ENCODE results near the gene CDCA3.

The CDCA3 gene

GRCh38 chr12:6817662-6818157 lies 33.4 kb downstream of the CDCA3 start:
- H3K4me1 ChIP-seq (ENCODE audit: control insufficient read depth, insufficient read depth, low read length, poor library complexity, severe bottlenecking): peaks cover 35% of the 10 kb centered on the region
- 87 to 92% methylated on average over 18 to 20 of the region's 20 CpGs for WGBS, 2 experiments (ENCODE audit: insufficient coverage in 2 of 2)
- no peaks in the 10 kb centered on the region for H3K36me3 ChIP-seq (ENCODE audit: control insufficient read depth, insufficient read depth, low read length)
- no peaks in the 10 kb centered on the region for H3K9me3 ChIP-seq (ENCODE audit: control insufficient read depth, low read length)
- H3K4me3 ChIP-seq (ENCODE audit: extremely low read depth, insufficient read depth, low read length, poor library complexity, severe bottlenecking): no peak overlapping the region
- no peak overlapping the region for H3K27ac ChIP-seq (ENCODE audit: low read depth, low read length, severe bottlenecking)

- no peak overlapping the region for H3K27ac ChIP-seq (ENCODE audit: low read depth, low read length, severe bottlenecking)
- H3K4me1 ChIP-seq (ENCODE audit: control insufficient read depth, insufficient read depth, low read length, poor library complexity, severe bottlenecking): peaks cover 31% of the 10 kb centered on the region
- H3K9me3 ChIP-seq (ENCODE audit: control insufficient read depth, low read length): no peaks in the 10 kb centered on the region
- no peaks in the 10 kb centered on the region for H3K36me3 ChIP-seq (ENCODE audit: control insufficient read depth, insufficient read depth, low read length)
- WGBS, 2 experiments (ENCODE audit: insufficient coverage in 2 of 2): 95 to 100% methylated on average over 6 to 8 of the region's 8 CpGs
- no peak overlapping the region for H3K4me3 ChIP-seq (ENCODE audit: extremely low read depth, insufficient read depth, low read length, poor library complexity, severe bottlenecking)
Measured at GRCh38 chr12:6817098-6817497, 34.0 kb downstream of the CDCA3 start.

GRCh38 chr12:6816598-6816997 lies 34.5 kb downstream of the CDCA3 start:
- Histone ChIP-seq H3K36me3 (ENCODE audit: control insufficient read depth, insufficient read depth, low read length) (no peaks in the 10 kb centered on the region), H3K4me3 (ENCODE audit: extremely low read depth, insufficient read depth, low read length, poor library complexity, severe bottlenecking) (no peak overlapping the region), H3K27ac (ENCODE audit: low read depth, low read length, severe bottlenecking) (no peak overlapping the region), H3K9me3 (ENCODE audit: control insufficient read depth, low read length) (no peaks in the 10 kb centered on the region), H3K4me1 (ENCODE audit: control insufficient read depth, insufficient read depth, low read length, poor library complexity, severe bottlenecking) (peaks cover 29% of the 10 kb centered on the region)
- WGBS, 2 experiments (ENCODE audit: insufficient coverage in 2 of 2): 64 to 100% methylated on average over 2 of the region's 3 CpGs

- no peak overlapping the region for H3K27ac ChIP-seq (ENCODE audit: low read depth, low read length, severe bottlenecking)
- no peaks in the 10 kb centered on the region for H3K36me3 ChIP-seq (ENCODE audit: control insufficient read depth, insufficient read depth, low read length)
- peaks cover 7% of the 10 kb centered on the region for H3K4me1 ChIP-seq (ENCODE audit: control insufficient read depth, insufficient read depth, low read length, poor library complexity, severe bottlenecking)
- H3K9me3 ChIP-seq (ENCODE audit: control insufficient read depth, low read length): no peaks in the 10 kb centered on the region
- H3K4me3 ChIP-seq (ENCODE audit: extremely low read depth, insufficient read depth, low read length, poor library complexity, severe bottlenecking): no peak overlapping the region
- WGBS, 2 experiments (ENCODE audit: insufficient coverage in 2 of 2): no CpG with 5 or more reads among the region's 4 CpGs
Measured at GRCh38 chr12:6813363-6813762, 37.7 kb downstream of the CDCA3 start.

- Histone ChIP-seq H3K4me3 (ENCODE audit: extremely low read depth, insufficient read depth, low read length, poor library complexity, severe bottlenecking) (no peak overlapping the region), H3K4me1 (ENCODE audit: control insufficient read depth, insufficient read depth, low read length, poor library complexity, severe bottlenecking) (peaks cover 3% of the 10 kb centered on the region), H3K9me3 (ENCODE audit: control insufficient read depth, low read length) (no peaks in the 10 kb centered on the region), H3K36me3 (ENCODE audit: control insufficient read depth, insufficient read depth, low read length) (no peaks in the 10 kb centered on the region), H3K27ac (ENCODE audit: low read depth, low read length, severe bottlenecking) (peak overlapping the region; percentile 16)
- WGBS, 2 experiments (ENCODE audit: insufficient coverage in 2 of 2): 57 to 86% methylated on average over 1 of the region's 1 CpG
Measured at GRCh38 chr12:6810758-6811157, 40.3 kb downstream of the CDCA3 start.

GRCh38 chr12:6809056-6809455 lies 42.0 kb downstream of the CDCA3 start:
- WGBS, 2 experiments (ENCODE audit: insufficient coverage in 2 of 2): 70 to 76% methylated on average over 8 of the region's 10 CpGs
- no peak overlapping the region for H3K4me3 ChIP-seq (ENCODE audit: extremely low read depth, insufficient read depth, low read length, poor library complexity, severe bottlenecking)
- H3K9me3 ChIP-seq (ENCODE audit: control insufficient read depth, low read length): no peaks in the 10 kb centered on the region
- H3K36me3 ChIP-seq (ENCODE audit: control insufficient read depth, insufficient read depth, low read length): no peaks in the 10 kb centered on the region
- H3K4me1 ChIP-seq (ENCODE audit: control insufficient read depth, insufficient read depth, low read length, poor library complexity, severe bottlenecking): peaks cover 3% of the 10 kb centered on the region
- H3K27ac ChIP-seq (ENCODE audit: low read depth, low read length, severe bottlenecking): no peak overlapping the region

- no peak overlapping the region for H3K27ac ChIP-seq (ENCODE audit: low read depth, low read length, severe bottlenecking)
- no peaks in the 10 kb centered on the region for H3K9me3 ChIP-seq (ENCODE audit: control insufficient read depth, low read length)
- H3K4me3 ChIP-seq (ENCODE audit: extremely low read depth, insufficient read depth, low read length, poor library complexity, severe bottlenecking): no peak overlapping the region
- WGBS, 2 experiments (ENCODE audit: insufficient coverage in 2 of 2): no CpG with 5 or more reads among the region's 1 CpG
- no peaks in the 10 kb centered on the region for H3K36me3 ChIP-seq (ENCODE audit: control insufficient read depth, insufficient read depth, low read length)
- H3K4me1 ChIP-seq (ENCODE audit: control insufficient read depth, insufficient read depth, low read length, poor library complexity, severe bottlenecking): peaks cover 3% of the 10 kb centered on the region
Measured at GRCh38 chr12:6807170-6807569, 43.9 kb downstream of the CDCA3 start.

GRCh38 chr12:6799147-6799546 lies 51.9 kb downstream of the CDCA3 start:
- Histone ChIP-seq H3K9me3 (ENCODE audit: control insufficient read depth, low read length) (no peaks in the 10 kb centered on the region), H3K36me3 (ENCODE audit: control insufficient read depth, insufficient read depth, low read length) (no peaks in the 10 kb centered on the region), H3K27ac (ENCODE audit: low read depth, low read length, severe bottlenecking) (no peak overlapping the region), H3K4me1 (ENCODE audit: control insufficient read depth, insufficient read depth, low read length, poor library complexity, severe bottlenecking) (no peaks in the 10 kb centered on the region), H3K4me3 (ENCODE audit: extremely low read depth, insufficient read depth, low read length, poor library complexity, severe bottlenecking) (no peak overlapping the region)
- 95% methylated on average over 4 of the region's 5 CpGs; no CpG with 5 or more reads in 1 of the 2 experiments for WGBS, 2 experiments (ENCODE audit: insufficient coverage in 2 of 2)

Data from mesodermal cell (in vitro differentiated cells).